Measurements from ENCODE around the gene RIC1. TPM values are rescaled to one million over a fixed set of nuclear protein-coding genes. Genes with fewer than 3 reads are reported as not detected.

Gene RIC1
- total and polyA plus RNA-seq, 8 donors, result 21.5 to 32.9 (median 30.7) TPM

- peaks cover 5 to 41% of the 10 kb centered on the region in 2 donors for H3K4me1 ChIP-seq
- peaks cover 0 to 18% of the 10 kb centered on the region in 2 donors for H3K9me3 ChIP-seq
- no peak overlapping the region for H3K27ac ChIP-seq
- H3K36me3 ChIP-seq, result no peaks in the 10 kb centered on the region
- no peak overlapping the region for H3K4me3 ChIP-seq
- DNase-seq (no peak), ATAC-seq (no peak)
- TF ChIP-seq, protein P1, sequence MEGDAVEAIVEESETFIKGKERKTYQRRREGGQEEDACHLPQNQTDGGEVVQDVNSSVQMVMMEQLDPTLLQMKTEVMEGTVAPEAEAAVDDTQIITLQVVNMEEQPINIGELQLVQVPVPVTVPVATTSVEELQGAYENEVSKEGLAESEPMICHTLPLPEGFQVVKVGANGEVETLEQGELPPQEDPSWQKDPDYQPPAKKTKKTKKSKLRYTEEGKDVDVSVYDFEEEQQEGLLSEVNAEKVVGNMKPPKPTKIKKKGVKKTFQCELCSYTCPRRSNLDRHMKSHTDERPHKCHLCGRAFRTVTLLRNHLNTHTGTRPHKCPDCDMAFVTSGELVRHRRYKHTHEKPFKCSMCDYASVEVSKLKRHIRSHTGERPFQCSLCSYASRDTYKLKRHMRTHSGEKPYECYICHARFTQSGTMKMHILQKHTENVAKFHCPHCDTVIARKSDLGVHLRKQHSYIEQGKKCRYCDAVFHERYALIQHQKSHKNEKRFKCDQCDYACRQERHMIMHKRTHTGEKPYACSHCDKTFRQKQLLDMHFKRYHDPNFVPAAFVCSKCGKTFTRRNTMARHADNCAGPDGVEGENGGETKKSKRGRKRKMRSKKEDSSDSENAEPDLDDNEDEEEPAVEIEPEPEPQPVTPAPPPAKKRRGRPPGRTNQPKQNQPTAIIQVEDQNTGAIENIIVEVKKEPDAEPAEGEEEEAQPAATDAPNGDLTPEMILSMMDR (IDR thresholded peaks at IDR 0.05), result no peak
- intact Hi-C loops (cut with DNase I), result no loop called here
- no peaks in the 10 kb centered on the region for H3K27me3 ChIP-seq
Measured at GRCh38 chr9:5633243-5633642, 4.3 kb downstream of the RIC1 start.

DNA sequence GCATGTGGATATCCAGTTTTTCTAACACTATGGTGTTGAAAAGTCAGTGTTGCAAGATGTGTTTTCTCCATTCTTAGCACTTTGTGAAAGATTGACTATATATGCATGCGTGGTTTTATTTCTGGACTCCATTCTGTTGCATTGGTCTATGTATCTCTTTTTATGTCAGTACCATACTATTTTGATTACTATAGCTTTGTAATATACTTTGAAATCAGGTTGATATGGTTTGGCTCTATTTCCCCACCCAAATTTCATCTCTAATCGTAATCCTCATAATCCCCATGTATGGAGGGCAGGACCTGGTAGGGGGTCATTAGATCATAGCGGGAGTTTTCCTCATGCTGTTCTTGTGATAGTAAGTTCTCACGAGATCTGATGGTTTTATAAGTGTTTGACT is 6.5 kb downstream of the RIC1 start:
- Histone ChIP-seq H3K27ac (no peak overlapping the region), H3K36me3 (no peaks in the 10 kb centered on the region), H3K9me3 (peaks cover 0 to 25% of the 10 kb centered on the region in 2 donors), H3K4me3 (no peak overlapping the region), H3K27me3 (no peaks in the 10 kb centered on the region), H3K4me1 (peaks cover 5 to 38% of the 10 kb centered on the region in 2 donors)
- no peak for ATAC-seq
- no peak for DNase-seq
- intact Hi-C loops (cut with DNase I), result no loop called here
- TF ChIP-seq, protein P1 (IDR thresholded peaks at IDR 0.05), result no peak

DNA sequence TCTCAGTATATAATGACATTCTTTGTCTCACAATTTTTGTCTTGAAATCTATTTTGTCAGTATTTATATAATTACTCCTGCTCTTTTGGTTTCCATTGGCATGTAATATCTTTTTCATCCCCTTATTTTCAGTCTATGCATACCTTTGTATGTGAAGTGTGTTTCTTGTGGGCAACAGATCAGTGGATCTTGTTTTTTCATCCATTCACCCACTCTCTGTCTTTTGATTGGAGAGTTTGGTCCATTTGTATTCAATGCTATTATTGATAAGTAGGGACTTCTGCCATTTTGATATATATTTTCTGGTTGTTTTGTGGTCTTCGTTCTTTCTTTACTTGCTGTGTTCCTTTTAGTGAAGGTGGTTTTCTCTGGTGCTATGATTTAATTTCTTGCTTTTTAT is 10.9 kb downstream of the RIC1 start:
- TF ChIP-seq, protein P1 (IDR thresholded peaks at IDR 0.05), result no peak
- no peak overlapping the region for H3K4me3 ChIP-seq
- H3K27ac ChIP-seq, result no peak overlapping the region
- intact Hi-C loops (cut with DNase I), result no loop called here
- H3K27me3 ChIP-seq, result no peaks in the 10 kb centered on the region
- H3K9me3 ChIP-seq, result peaks cover 0 to 25% of the 10 kb centered on the region in 2 donors
- ATAC-seq (no peak), DNase-seq (no peak)
- no peaks in the 10 kb centered on the region for H3K36me3 ChIP-seq
- no peaks in the 10 kb centered on the region for H3K4me1 ChIP-seq

DNA sequence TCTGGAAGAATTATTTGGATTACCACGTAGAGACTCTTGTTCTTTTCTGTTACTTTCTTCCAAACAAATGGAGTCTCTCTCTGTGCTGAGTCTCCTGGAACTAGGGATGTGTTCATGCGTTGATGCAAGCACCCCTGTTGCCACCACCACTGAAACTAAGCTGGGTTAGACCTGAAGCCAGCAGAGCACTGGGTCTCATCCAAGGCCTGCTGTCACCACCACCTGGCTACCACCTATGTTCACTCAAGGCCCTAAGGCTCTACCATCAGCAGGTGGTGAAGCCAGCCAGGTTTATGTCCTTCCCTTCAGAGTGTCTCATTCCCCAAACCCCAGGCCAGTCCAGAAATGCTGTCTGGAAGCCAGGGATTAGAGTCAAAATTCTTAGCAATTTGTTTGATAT is 13.3 kb downstream of the RIC1 start:
- Histone ChIP-seq H3K27me3 (no peaks in the 10 kb centered on the region), H3K36me3 (no peaks in the 10 kb centered on the region), H3K9me3 (peaks cover 0 to 13% of the 10 kb centered on the region in 2 donors), H3K27ac (no peak overlapping the region), H3K4me3 (no peak overlapping the region), H3K4me1 (no peaks in the 10 kb centered on the region)
- intact Hi-C loops (cut with DNase I), result no loop called here
- DNase-seq, result no peak
- no peak for ATAC-seq
- TF ChIP-seq, protein P1 (IDR thresholded peaks at IDR 0.05), result no peak

DNA sequence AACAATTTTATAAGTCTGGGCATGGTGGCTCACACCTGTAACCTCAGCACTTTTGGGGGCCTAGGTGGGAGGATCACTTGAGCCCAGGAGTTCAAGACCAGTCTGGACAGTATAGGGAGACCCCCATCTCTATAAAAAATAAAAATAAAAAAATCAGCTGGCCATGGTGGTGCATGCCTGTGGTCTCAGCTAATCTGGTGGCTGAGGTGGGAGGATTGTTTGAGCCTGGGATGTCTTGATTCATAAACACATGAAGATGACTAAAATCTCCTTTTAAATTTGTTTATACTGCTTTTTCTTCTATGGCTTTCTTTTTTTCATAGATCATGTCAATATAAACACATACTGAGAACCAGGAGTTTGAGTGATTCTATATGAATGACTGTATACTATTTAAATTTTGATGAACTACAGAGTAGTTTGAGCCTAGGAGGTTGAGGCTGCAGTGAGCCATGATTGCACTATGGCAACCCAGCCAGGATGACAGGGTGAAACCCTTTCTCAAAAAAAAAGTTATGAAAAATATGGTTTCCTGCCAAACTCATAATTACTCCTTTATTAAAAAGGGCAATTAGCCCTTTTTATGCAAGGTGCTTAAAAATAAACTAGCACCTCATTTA is 14.2 kb downstream of the RIC1 start:
- ATAC-seq (no peak), DNase-seq (no peak)
- H3K4me1 ChIP-seq, result no peaks in the 10 kb centered on the region
- H3K4me3 ChIP-seq, result no peak overlapping the region
- intact Hi-C loops (cut with DNase I), result no loop called here
- no peaks in the 10 kb centered on the region for H3K36me3 ChIP-seq
- H3K27ac ChIP-seq, result no peak overlapping the region
- TF ChIP-seq, protein P1 (IDR thresholded peaks at IDR 0.05), result no peak
- H3K27me3 ChIP-seq, result no peaks in the 10 kb centered on the region
- peaks cover 0 to 8% of the 10 kb centered on the region in 2 donors for H3K9me3 ChIP-seq

All from left lung (tissue), 10 donors.